Esophagus squamous epithelium (tissue), 5 donors: ENCODE measurements around the gene SPACA7. TPM values are rescaled to one million over a fixed set of nuclear protein-coding genes. Genes with fewer than 3 reads are reported as not detected.

Source experiments
- DNase-seq: peaks from one replicate; lab custom pipeline; 2025; lab: John Stamatoyannopoulos, UW
- H3K27ac ChIP-seq, 4 donors: fragments of 200-600 bp; sonication (generic); one replicate each; pipeline ENCODE4 v1.5.1; 2016 to 2019; ENCODE audit warnings: mild to moderate bottlenecking in 1 of 4
- H3K27me3 ChIP-seq, 4 donors: fragments of 200-600 bp; sonication (generic); 1 replicate in 3 of 4; 2 replicates in 1 of 4; pipeline versions ENCODE4 v1.5.1 to v1.6.0; 2017 to 2021; ENCODE audit warnings: antibody characterized with exemption in 1 of 4
- H3K36me3 ChIP-seq, 3 donors: fragments of 200-600 bp; sonication (generic); one replicate each; pipeline ENCODE4 v1.5.1; 2016 to 2019
- H3K4me1 ChIP-seq, 3 donors: fragments of 200-600 bp; sonication (generic); one replicate each; pipeline ENCODE4 v1.5.1; 2017 to 2019
- H3K4me3 ChIP-seq, 4 donors: fragments of 200-600 bp; sonication (generic); 1 replicate in 3 of 4; 2 replicates in 1 of 4; pipeline ENCODE4 v1.5.1; 2016 to 2019; ENCODE audit warnings: mild to moderate bottlenecking in 2 of 4, moderate library complexity in 1 of 4
- H3K9me3 ChIP-seq, 3 donors: fragments of 200-600 bp; sonication (generic); one replicate each; pipeline ENCODE4 v1.5.1; 2016 to 2019
- CTCF ChIP-seq, 6 experiments: fragments of 450-650 bp in 4 of 6; fragments of 200-600 bp in 2 of 6; sonication (generic) in 2 of 6; IDR thresholded peaks; one replicate each; pipeline ENCODE4 v1.5.1; 2016 to 2019; ENCODE audit warnings: antibody characterized with exemption in 6 of 6, mild to moderate bottlenecking in 4 of 6, moderate library complexity in 4 of 6
- POLR2A ChIP-seq, 4 donors: fragments of 450-650 bp; IDR thresholded peaks; one replicate each; pipeline ENCODE4 v1.6.1; 2017; ENCODE audit warnings: antibody characterized with exemption in 4 of 4, mild to moderate bottlenecking in 4 of 4, moderate library complexity in 3 of 4
- WGBS, 2 donors: methylation state at CpG; one replicate each; pipeline ENCODE4 v1.1.5; 2018; 5-methylcytosine and 5-hydroxymethylcytosine counted together
- intact Hi-C: fragments of 100-400 bp; cut with DNase I; formaldehyde crosslinking; loops from one replicate; pipeline ENCODE4 v1.15.0; 2022
- total RNA-seq, 4 donors: library from RNA; depleted of rRNA; stranded (reverse); fragments of >200 nt; gene quantifications; one replicate each; pipeline ENCODE4 v1.1.0, GENCODE V29; 2016
- donor health status: DM: yes; HTN: yes; CAD: no.

SPACA7 gene
- total RNA-seq, 4 donors from 2014 or later = not detected

- DNase-seq = no peak
- Histone ChIP-seq H3K4me3 (no peak overlapping the region), H3K4me1 (no peaks in the 10 kb centered on the region), H3K9me3 (peaks cover 0 to 18% (median 4%) of the 10 kb centered on the region in 3 donors), H3K27ac (no peak overlapping the region), H3K36me3 (no peaks in the 10 kb centered on the region), H3K27me3 (peaks cover 0 to 12% (median 0%) of the 10 kb centered on the region in 4 donors)
- WGBS, 2 donors = 90% methylated on average over 3 of the region's 13 CpGs; no CpG with 5 or more reads in 1 of the 2 donors
- intact Hi-C loops = no loop called here
- TF ChIP-seq CTCF (IDR thresholded peaks at IDR 0.05) (no peak), POLR2A (IDR thresholded peaks at IDR 0.05) (no peak)
Observed at GRCh38 chr13:112434032-112434431, 57.9 kb downstream of the SPACA7 start.

GRCh38 chr13:112434937-112435523 lies 58.9 kb downstream of the SPACA7 start:
- Histone ChIP-seq H3K4me1 (no peaks in the 10 kb centered on the region), H3K36me3 (no peaks in the 10 kb centered on the region), H3K4me3 (no peak overlapping the region), H3K27ac (no peak overlapping the region), H3K27me3 (peaks cover 0 to 21% (median 0%) of the 10 kb centered on the region in 4 donors), H3K9me3 (peaks cover 0 to 14% (median 4%) of the 10 kb centered on the region in 3 donors)
- no peak for TF ChIP-seq POLR2A (IDR thresholded peaks at IDR 0.05)
- TF ChIP-seq CTCF (IDR thresholded peaks at IDR 0.05) = no peak
- intact Hi-C loops = no loop called here
- WGBS, 2 donors = 82 to 91% methylated on average over 12 of the region's 12 CpGs
- no peak for DNase-seq

- Histone ChIP-seq H3K4me1 (no peaks in the 10 kb centered on the region), H3K27me3 (peaks cover 0 to 29% (median 0%) of the 10 kb centered on the region in 4 donors), H3K4me3 (no peak overlapping the region), H3K9me3 (peaks cover 0 to 14% (median 4%) of the 10 kb centered on the region in 3 donors), H3K36me3 (no peaks in the 10 kb centered on the region), H3K27ac (no peak overlapping the region)
- DNase-seq = no peak
- WGBS, 2 donors = 81% methylated on average over 6 to 9 of the region's 9 CpGs
- intact Hi-C loops = no loop called here
- TF ChIP-seq CTCF (IDR thresholded peaks at IDR 0.05) = no peak
- no peak for TF ChIP-seq POLR2A (IDR thresholded peaks at IDR 0.05)
Observed at GRCh38 chr13:112435973-112436372, 59.8 kb downstream of the SPACA7 start.

GRCh38 chr13:112438094-112438493 lies 61.9 kb downstream of the SPACA7 start:
- 75 to 93% methylated on average over 1 of the region's 1 CpG for WGBS, 2 donors
- TF ChIP-seq CTCF (IDR thresholded peaks at IDR 0.05) (no peak), POLR2A (IDR thresholded peaks at IDR 0.05) (no peak)
- Histone ChIP-seq H3K36me3 (no peaks in the 10 kb centered on the region), H3K27me3 (peaks cover 0 to 38% (median 0%) of the 10 kb centered on the region in 4 donors), H3K9me3 (peaks cover 0 to 14% (median 4%) of the 10 kb centered on the region in 3 donors), H3K4me1 (peaks cover 0 to 1% (median 0%) of the 10 kb centered on the region in 3 donors), H3K4me3 (no peak overlapping the region), H3K27ac (no peak overlapping the region)
- DNase-seq = no peak
- intact Hi-C loops = no loop called here

- Histone ChIP-seq H3K36me3 (no peaks in the 10 kb centered on the region), H3K4me3 (no peak overlapping the region), H3K4me1 (peaks cover 0 to 5% (median 0%) of the 10 kb centered on the region in 3 donors), H3K27me3 (peaks cover 0 to 42% (median 0%) of the 10 kb centered on the region in 4 donors), H3K9me3 (peaks cover 0 to 14% (median 4%) of the 10 kb centered on the region in 3 donors), H3K27ac (no peak overlapping the region)
- no peak for DNase-seq
- WGBS, 2 donors = 75 to 80% methylated on average over 2 of the region's 2 CpGs
- no peak for TF ChIP-seq CTCF (IDR thresholded peaks at IDR 0.05)
- no peak for TF ChIP-seq POLR2A (IDR thresholded peaks at IDR 0.05)
- intact Hi-C loops = no loop called here
Observed at GRCh38 chr13:112438515-112438914, 62.4 kb downstream of the SPACA7 start.
